Breast epithelium (tissue), 4 donors: ENCODE results near the gene TMOD2. TPM values are rescaled to one million over a fixed set of nuclear protein-coding genes. Genes with fewer than 3 reads are reported as not detected.

ENCODE experiments used
- DNase-seq, 2 donors: peaks; one replicate each; pipeline ENCODE4 v3.0.0-alpha.2; 2019; ENCODE audit warnings: low spot score in 2 of 2
- H3K27ac ChIP-seq, 2 donors: fragments of 200-600 bp; sonication (generic) in 1 of 2; one replicate each; pipeline ENCODE4 v1.5.1; 2016 to 2019; ENCODE audit warnings: mild to moderate bottlenecking in 1 of 2
- H3K27me3 ChIP-seq, 2 donors: fragments of 200-600 bp; sonication (generic) in 1 of 2; one replicate each; pipeline versions ENCODE4 v1.5.1 to v1.6.0; 2017 to 2019; ENCODE audit warnings: control low read depth in 1 of 2, mild to moderate bottlenecking in 1 of 2
- H3K36me3 ChIP-seq: fragments of 200-600 bp; one replicate; pipeline ENCODE4 v1.5.1; 2019
- H3K4me1 ChIP-seq, 2 donors: fragments of 200-600 bp; sonication (generic); one replicate each; pipeline ENCODE4 v1.5.1; 2016 to 2019; ENCODE audit warnings: control low read depth in 1 of 2
- H3K4me3 ChIP-seq, 3 donors: fragments of 200-600 bp; sonication (generic); 1 replicate in 2 of 3; 2 replicates in 1 of 3; pipeline ENCODE4 v1.5.1; 2016 to 2019; ENCODE audit warnings: mild to moderate bottlenecking in 3 of 3, moderate library complexity in 2 of 3
- H3K9me3 ChIP-seq, 2 donors: fragments of 200-600 bp; sonication (generic) in 1 of 2; one replicate each; pipeline ENCODE4 v1.5.1; 2016 to 2019; ENCODE audit warnings: control low read depth in 1 of 2
- CTCF ChIP-seq, 3 donors: fragments of 450-650 bp; IDR thresholded peaks; one replicate each; pipeline ENCODE4 v1.5.1; 2016 to 2017; ENCODE audit warnings: antibody characterized with exemption in 3 of 3, mild to moderate bottlenecking in 3 of 3, moderate library complexity in 3 of 3
- POLR2A ChIP-seq: fragments of 450-650 bp; IDR thresholded peaks from one replicate; pipeline ENCODE4 v1.6.1; 2016; ENCODE audit warnings: antibody characterized with exemption, mild to moderate bottlenecking, moderate library complexity
- POLR2AphosphoS5 ChIP-seq, 3 donors: sonication (generic); formaldehyde crosslinking; IDR thresholded peaks; one replicate each; pipeline ENCODE4 v1.6.1; 2017; ENCODE audit warnings: antibody characterized with exemption in 3 of 3
- intact Hi-C: fragments of 100-400 bp; cut with DNase I; formaldehyde crosslinking; loops from one replicate; pipeline ENCODE4 v1.15.1; 2023; ENCODE audit warnings: low total_unique reads
- total RNA-seq, 3 donors: library from RNA; depleted of rRNA; stranded (reverse); fragments of >200 nt; gene quantifications; one replicate each; pipeline ENCODE4 v1.1.0, GENCODE V29; 2016

Gene TMOD2
- total RNA-seq, 3 donors from 2014 or later, result 8.6 to 16.8 (median 11.5) TPM

GRCh38 chr15:51846066-51846462 is 94.7 kb downstream of the TMOD2 start:
- intact Hi-C loops, result no loop called here
- no peaks in the 10 kb centered on the region for H3K27me3 ChIP-seq
- H3K36me3 ChIP-seq, result no peaks in the 10 kb centered on the region
- no peak for DNase-seq
- no peak for TF ChIP-seq POLR2AphosphoS5 (IDR thresholded peaks at IDR 0.05)
- no peaks in the 10 kb centered on the region for H3K4me1 ChIP-seq
- no peak overlapping the region for H3K4me3 ChIP-seq
- H3K27ac ChIP-seq, result no peak overlapping the region
- H3K9me3 ChIP-seq, result no peaks in the 10 kb centered on the region

- Histone ChIP-seq H3K27me3 (no peaks in the 10 kb centered on the region), H3K4me1 (no peaks in the 10 kb centered on the region), H3K9me3 (no peaks in the 10 kb centered on the region), H3K4me3 (no peak overlapping the region), H3K36me3 (no peaks in the 10 kb centered on the region), H3K27ac (no peak overlapping the region)
- TF ChIP-seq CTCF (IDR thresholded peaks at IDR 0.05), result no peak
- no peak for TF ChIP-seq POLR2A
- intact Hi-C loops, result no loop called here
- DNase-seq, result no peak
Measured at GRCh38 chr15:51846463-51847230, 95.2 kb downstream of the TMOD2 start.

- Histone ChIP-seq H3K9me3 (no peaks in the 10 kb centered on the region), H3K4me3 (no peak overlapping the region), H3K4me1 (no peaks in the 10 kb centered on the region), H3K27me3 (no peaks in the 10 kb centered on the region), H3K36me3 (no peaks in the 10 kb centered on the region), H3K27ac (no peak overlapping the region)
- no peak for TF ChIP-seq CTCF (IDR thresholded peaks at IDR 0.05)
- no peak for TF ChIP-seq POLR2AphosphoS5 (IDR thresholded peaks at IDR 0.05)
- no peak for TF ChIP-seq POLR2A
- DNase-seq, result no peak
- intact Hi-C loops, result no loop called here
Measured at GRCh38 chr15:51848811-51849210, 97.4 kb downstream of the TMOD2 start.

GRCh38 chr15:51849860-51850259 is 98.5 kb downstream of the TMOD2 start:
- Histone ChIP-seq H3K9me3 (no peaks in the 10 kb centered on the region), H3K4me3 (no peak overlapping the region), H3K27me3 (no peaks in the 10 kb centered on the region), H3K4me1 (no peaks in the 10 kb centered on the region), H3K27ac (no peak overlapping the region), H3K36me3 (no peaks in the 10 kb centered on the region)
- intact Hi-C loops, result no loop called here
- no peak for DNase-seq
- no peak for TF ChIP-seq POLR2A
- no peak for TF ChIP-seq POLR2AphosphoS5 (IDR thresholded peaks at IDR 0.05)
- TF ChIP-seq CTCF (IDR thresholded peaks at IDR 0.05), result no peak

- no peaks in the 10 kb centered on the region for H3K9me3 ChIP-seq
- no peaks in the 10 kb centered on the region for H3K27me3 ChIP-seq
- no peak for DNase-seq
- TF ChIP-seq POLR2AphosphoS5 (IDR thresholded peaks at IDR 0.05), result no peak
- TF ChIP-seq POLR2A, result no peak
- no peak for TF ChIP-seq CTCF (IDR thresholded peaks at IDR 0.05)
- H3K4me1 ChIP-seq, result no peaks in the 10 kb centered on the region
- intact Hi-C loops, result no loop called here
- H3K27ac ChIP-seq, result no peak overlapping the region
- H3K4me3 ChIP-seq, result no peak overlapping the region
- no peaks in the 10 kb centered on the region for H3K36me3 ChIP-seq
Measured at GRCh38 chr15:51853998-51854397, 102.6 kb downstream of the TMOD2 start.
